Islet precursor cell (in vitro differentiated cells): Measurements from ENCODE around the gene ADAM12.
"Not testable (repeated sequence)": the region's sequence is repeated elsewhere in the genome, so short reads cannot be mapped to it uniquely, and the experiment has no call there.

Experiments
- DNase-seq: peaks from one replicate; pipeline ENCODE4 v3.0.0-alpha.2; 2018

Gene ADAM12

DNA sequence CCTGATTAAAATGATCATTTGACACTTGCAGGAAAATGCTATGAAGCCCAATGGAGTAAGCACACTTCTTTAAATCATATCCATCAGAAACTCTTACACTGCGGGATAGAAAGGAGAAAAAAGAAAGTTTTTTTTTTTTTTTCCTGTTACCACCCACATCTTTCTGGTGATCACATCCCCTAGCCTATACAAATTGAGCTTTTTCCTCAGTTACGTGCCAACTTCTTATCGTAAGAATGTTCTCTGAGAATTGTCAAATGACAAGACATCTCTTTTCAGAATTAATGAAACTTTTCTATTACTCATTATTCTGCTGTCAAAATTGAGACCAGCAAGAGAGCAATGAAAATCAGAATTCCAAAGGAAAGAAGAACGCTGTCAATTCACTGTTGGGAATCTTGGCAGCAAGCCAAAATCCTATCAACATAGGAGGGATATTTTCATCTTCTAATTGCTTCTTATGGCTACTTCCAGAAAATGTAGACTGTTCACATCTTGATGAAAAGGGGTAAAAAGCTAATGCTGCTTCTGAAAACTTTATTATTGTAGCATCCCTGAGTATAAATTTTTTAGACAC, 179.5 kb downstream of the ADAM12 start:
- no peak for DNase-seq

DNA sequence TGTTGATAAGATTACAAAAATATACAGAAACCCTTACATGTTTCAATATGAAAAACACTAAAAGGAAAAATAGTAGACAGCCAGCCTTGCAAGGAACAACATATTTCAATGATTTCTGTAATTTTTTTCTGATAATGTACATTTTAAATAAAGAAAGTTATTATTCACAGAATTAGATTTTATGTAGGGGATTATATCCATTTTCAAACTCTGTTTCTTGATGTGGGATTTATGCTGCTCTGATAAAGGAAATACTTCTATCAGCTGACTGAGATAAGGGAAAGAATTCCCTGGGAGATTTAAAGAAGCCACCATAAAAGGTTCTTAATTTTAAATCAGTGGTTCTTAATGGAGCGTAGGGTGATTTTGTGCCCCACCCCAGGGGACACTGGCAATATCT, 180.4 kb downstream of the ADAM12 start:
- no peak for DNase-seq

DNA sequence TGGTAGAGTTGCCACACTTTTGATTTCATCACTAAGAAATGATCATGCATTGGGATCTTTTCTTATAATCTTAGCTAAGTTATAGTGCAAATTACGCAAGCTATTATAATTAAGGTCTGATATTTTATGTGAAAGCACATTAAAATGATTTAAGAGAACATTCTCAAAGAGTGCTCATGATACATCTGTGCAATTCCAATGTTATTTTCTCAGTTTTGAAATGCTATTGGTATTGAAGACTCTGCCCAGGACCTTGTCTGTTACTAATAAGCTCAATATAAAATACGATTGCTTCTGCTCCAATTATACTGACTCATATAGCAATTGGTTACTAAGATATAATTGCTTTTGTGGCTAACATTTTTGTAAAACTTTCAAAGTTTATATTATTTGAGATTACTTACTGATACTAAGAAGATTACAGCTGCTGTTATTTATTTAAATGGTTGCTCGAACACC, 180.9 kb downstream of the ADAM12 start:
- no peak for DNase-seq

DNA sequence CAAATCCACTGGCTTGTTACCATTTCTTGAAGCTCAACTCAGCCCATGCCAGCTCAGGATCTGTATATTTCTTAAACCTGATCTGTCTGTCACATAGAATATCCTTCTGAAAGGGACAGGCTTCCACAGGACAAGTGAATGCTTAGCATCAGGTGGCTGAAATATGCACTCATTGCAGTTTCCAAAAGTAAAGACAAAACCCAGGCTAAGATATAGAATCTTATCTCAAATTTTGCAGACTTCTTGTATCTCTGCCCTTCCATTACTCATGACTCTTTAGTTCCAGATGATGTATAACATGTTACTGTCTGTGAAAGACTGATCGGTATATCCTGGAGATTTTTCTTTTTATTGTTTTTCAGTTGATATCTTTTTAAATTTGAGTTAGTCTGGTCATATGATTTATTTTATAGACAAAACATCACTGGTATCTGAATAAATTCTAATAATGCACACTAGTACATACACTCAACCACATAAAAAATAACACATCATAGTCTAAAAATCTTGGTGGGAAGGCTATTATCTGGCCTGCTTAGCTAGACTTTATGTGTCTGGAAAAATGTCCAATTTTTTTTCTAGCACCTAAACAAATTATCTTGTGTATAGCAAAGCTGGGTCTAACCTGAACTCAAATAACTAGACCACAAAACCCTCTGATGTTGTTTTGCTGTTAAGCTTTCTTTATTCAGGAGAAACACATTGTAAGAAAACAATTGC, 182.6 kb downstream of the ADAM12 start:
- no peak for DNase-seq

DNA sequence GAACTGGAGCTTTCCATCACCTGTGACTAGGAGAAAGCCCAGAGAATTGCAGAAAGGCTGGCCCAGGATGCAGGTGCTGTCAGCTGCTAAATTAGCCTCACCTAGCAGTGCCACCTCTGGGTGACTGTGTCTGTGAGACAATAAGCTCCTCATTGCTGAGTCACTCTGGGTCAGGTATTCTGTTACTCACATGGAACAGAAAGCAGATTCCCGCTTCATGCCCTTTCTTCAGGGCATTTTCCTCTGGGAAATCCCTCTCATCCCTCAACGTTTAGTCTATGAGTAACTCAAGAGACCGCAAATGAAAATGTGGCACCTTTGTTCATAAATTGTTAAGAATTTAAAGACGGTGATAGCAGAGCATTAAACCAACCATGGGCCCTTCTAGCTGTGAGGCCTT, 184.0 kb downstream of the ADAM12 start:
- no peak for DNase-seq

DNA sequence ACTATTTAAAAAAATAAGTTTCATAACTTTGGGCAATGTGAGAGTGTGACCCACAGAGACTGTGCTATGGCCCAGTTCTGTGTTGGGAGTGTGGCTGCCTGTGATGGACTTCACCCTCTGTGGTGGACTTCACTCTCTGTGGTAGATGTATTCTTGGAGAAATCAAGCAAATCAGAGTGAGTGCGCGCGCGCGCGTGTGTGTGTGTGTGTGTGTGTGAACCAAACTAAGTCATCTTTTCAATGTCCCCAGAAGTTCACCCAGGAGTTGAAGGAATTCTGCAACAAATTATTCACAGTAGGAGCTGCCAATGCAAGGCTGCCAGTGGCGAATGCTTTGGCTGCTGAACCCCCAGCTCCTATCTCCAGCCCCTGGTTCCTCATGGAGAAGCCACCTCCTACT, 184.5 kb downstream of the ADAM12 start:
- no peak for DNase-seq

DNA sequence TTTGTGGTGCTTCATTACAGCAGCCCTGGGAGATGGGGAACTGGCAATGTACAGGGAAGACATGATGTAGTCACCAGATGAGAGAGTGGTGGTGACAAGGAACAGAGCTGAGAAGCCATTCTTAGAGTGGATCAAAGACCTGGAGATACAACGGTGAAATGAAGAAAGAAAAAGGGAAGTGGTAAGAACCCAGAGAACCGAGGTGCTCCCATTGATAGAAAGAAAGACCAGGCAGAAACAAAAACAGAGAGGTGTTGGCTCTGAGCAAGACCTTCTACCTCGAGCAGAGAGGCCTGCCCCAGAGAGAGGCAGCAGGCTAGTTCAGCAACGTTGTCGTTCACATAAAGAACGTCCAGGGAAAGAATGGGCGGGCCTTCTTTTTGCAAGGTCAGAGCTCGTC, 186.7 kb downstream of the ADAM12 start:
- no peak for DNase-seq

DNA sequence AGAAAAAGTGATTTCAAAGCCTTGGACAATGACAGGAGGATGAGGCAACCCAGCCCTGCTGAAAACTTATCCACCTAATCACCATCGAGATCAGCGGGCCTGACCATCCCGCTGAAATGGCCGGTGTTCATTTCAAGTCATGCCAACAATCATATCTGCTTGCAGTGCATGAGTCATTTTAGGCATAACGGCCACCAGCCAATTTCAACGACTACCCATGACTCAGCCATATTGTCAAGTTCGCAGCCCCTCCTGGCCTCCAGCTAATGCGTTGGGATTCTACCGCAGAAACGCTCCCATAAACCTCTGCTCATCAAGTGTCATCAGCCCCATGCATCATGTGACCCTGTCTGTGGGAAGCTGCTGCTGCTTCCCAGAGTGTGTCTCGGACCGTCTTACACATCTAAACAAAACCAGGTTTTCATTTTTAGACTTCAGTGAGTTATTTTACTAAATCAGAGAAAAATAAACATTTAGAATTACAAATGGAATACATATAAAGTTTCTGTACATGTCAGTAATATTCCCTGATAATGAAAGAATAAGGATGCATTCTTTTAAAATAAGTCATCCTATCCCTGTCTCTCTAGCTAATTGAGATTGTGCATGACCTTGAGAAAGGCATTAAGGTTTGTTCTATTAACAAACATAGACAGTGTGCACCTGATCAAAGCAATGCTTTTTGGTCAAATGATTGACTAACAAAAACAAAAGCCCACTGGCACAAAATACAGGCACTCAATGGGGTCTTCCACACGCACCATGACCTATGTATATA, 188.9 kb downstream of the ADAM12 start:
- DNase-seq, result no peak

DNA sequence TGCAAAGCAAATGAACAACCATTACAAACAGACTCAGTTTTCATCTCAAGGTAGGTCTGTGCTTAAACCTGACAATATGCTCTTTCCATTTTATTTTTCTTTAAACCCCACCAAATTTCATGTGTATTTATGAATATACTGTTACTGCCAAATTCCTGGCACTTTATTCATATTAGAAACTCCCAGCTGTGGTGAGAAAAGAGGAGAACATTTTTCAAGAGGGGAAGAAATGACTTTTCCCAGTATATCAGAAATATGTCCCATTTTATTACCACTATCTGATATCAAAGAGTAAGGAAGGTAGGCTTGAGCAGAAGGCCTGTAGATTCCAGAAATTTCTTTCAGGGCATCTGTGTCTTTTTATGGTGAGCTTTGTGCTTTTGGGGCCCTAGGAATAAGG, 189.6 kb downstream of the ADAM12 start:
- no peak for DNase-seq

DNA sequence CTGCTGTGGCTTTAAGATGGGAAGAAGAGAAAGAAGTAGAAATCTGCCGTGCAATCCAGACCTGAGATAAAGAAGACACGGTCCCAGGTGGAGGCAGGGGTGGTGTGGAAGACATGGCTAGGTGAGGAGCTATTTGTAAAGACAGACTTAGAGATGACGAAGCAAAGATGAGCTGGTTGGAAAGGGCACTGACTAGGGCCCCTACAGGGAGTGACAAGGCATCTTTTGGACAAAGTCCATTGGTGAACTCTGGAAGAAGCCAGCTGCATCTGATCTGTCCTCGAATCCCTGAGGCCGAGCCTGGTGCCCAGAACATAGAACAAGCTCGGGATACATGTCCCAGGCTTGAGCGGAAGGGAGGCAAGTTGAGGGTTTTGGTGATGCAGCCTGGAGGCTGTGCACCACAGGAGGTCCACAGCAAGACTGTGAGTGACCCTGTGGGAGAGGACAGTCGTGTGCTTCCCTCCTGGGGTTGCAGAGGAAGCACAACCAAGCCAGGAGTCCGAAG, 191.2 kb downstream of the ADAM12 start:
- no peak for DNase-seq

DNA sequence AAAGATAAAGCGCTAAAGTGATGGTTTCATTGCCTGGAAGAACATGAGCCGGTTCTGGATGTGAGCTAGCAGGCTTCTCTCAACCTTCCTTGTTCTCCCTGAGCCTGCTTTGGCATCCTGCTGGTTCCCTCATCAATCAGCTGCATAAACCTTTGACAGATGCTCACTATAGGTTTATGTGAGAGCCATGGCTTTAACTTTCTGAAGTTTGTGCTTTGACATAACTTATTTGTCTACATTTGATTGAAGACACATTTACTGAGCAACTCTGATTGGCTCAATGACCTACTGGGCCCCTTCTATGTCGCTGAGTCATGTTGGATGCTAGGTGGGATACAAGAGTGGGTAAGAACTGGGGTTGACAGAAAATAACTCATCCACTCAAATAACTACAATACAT, 192.0 kb downstream of the ADAM12 start:
- no peak for DNase-seq

DNA sequence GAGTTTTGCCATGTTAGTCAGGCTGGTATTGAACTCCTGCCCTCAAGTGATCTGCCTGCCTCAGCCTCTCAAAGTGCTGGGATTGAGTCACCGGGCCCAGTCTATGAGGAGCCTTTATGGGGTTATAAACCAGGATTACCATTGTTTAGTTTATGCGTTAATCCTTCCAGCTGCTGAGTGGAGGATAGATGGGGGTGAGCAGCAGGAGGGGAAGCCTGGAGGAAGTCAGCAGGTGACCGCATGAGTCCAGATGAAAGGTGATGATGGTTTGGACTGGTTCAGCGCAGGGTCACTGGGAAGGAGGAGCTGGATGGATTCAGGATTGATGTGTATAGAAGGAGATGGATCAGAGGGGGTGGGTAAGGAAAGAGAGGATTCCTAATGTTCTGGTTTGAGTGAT, 197.1 kb downstream of the ADAM12 start:
- no peak for DNase-seq

DNA sequence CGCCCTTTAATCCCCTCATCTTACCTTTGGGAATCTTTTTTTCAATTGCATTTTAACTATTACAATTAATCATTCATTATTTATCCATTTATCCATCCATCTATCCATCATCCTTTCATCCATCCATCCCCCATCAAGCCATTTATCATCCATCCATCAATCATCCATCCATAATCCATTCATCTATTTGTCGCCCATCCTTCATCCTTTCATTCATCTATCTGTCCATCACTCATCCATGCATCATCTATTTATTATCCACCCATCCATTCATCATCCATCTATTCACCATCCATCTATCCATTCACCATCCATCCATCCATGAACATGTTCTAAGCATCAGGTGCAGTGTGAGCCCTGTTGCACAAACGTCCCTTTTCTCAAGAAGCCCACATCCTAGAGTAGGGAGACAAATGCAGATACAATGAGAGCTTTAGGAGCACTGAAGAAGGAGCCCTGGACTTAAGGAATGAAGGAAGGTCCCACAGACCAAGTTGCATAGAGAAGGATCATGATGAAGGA, 199.5 kb downstream of the ADAM12 start:
- no peak for DNase-seq

DNA sequence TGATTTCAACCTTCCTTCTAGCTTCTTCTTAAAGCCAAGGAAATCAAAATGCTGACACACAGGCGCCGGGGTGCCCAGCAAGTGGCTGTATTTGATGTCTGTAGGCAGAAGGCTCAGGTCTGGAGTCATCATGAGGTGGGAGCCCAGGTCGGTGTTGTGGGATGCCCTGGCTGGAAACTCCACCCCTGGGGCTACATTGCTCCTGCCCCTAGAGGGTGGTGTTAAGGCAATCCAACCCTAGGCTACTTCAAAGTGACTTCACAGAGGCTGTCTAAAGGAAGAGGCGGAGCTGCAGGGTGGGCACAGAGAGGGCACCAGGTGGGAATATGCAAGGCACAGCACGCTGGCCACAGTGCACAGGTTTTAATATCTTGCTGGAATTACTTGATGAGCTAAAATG, 200.9 kb downstream of the ADAM12 start:
- no peak for DNase-seq

DNA sequence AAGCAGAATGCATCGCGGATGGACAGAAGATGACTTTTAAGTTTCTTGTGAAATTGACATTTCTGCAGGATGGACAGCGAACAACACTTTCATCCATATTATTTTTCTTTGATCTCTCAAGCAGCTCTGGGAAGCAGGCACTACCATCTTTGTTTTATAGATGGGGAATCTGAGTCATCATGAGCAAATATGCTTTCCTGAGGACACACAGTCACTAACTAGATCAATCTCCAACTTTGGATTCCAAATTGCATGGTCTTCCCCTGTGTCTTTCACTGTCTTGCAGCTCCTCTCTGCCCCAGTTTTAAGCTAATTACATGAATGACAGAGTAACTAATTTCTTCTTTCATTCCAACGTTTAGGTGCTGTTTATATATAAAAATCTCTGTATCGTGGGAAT, 201.5 kb downstream of the ADAM12 start:
- DNase-seq, result no peak

DNA sequence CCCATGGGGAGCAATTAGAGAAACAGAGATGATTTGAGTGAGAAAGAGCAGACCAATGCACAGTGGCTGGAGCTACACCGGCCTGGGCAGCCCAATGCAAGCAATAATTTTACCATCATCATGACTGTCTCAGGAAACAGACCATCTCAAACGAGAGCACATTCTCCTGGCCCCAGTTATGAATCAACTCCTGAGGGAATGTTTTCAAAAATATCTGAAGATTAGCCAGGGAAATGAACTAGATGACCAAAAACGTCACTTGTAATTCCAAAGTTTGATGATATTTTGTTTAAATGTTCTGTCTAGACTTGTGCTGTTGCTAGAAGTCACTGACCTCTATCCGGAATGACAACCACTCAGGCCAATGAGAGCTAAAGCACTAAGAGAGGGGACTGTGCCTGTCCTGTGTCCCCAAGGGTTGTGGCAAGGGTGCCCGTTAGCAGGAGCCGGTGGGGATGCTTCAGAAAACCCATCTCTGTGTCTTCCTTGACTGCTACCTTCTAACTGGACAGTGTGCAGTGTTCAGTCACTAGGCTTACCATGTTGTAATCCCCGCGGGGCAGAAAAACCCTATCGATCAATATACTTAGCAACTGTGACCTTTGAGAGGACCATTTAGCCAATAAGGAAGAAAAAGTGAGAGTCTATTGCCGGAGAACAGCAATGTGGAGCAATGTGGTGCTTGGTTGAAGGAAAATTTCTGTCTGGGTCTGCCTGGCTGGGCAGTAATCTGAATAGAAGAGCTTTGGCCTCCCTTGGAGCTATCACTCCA, 202.4 kb downstream of the ADAM12 start:
- DNase-seq, result no peak

DNA sequence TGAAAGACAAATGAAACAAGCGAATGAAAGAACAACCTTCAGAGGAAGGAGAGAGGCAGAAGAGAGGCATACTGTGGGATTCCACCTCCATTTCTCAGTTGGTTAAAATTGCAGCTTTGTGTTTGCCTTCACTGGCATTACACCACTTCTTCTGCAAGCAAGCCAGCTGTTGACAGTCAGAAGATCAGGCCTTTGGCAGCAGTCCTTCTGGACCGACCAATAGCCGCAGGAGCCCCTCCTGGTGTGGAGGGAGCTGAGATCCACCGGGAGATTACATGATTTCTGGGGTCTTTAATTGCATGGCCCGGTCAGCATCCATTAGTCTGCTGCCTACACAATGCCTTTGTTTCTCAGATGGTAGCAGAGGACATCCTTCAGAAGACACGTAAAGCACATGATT, 206.7 kb downstream of the ADAM12 start:
- no peak for DNase-seq

DNA sequence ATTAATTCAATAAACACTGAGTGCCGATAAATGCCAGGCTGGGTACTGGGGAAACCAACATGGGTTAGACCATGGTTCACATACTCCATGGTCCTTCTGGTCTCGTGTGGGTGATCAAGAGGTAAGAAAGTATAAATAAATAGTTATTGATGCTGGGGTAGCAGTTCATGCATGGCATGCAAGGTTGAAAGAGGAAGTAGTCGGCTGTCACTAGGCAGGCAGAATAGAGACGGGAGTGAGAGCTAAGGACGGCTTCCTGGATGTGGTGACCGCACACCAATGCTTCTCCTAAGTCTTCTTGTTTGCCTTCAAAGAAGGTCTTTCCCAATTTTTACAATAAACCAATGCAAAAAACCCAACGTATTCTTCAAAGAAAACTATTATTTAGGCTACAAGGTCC, 208.6 kb downstream of the ADAM12 start:
- no peak for DNase-seq

DNA sequence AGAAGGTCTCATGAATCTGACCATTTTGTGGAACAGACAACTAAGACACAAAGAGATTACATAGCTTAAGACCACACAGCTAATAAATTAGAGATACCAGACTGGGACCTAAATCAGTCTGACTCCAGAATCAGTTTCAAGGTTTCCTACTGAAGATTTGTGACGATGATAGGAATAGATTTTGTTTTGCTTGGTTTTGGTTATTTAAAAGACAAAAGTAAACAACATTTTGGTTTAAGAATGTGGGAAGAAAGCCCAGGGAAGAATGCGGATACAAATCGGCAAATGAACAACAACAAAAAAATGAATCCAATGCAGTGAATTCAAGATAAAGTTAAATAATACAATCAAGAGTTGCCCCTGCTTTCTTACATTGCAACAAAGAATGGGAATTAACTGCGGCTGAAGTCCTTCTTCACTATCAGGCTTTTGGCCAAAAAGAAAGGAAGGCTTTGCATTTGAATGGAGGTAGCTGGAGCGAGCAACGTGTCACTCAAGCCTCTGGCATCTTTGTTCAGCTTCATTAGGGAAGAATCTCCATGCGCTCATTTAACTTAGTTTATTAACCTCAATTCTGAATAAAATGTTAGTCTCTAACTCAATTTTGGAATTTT, 210.8 kb downstream of the ADAM12 start:
- no peak for DNase-seq

DNA sequence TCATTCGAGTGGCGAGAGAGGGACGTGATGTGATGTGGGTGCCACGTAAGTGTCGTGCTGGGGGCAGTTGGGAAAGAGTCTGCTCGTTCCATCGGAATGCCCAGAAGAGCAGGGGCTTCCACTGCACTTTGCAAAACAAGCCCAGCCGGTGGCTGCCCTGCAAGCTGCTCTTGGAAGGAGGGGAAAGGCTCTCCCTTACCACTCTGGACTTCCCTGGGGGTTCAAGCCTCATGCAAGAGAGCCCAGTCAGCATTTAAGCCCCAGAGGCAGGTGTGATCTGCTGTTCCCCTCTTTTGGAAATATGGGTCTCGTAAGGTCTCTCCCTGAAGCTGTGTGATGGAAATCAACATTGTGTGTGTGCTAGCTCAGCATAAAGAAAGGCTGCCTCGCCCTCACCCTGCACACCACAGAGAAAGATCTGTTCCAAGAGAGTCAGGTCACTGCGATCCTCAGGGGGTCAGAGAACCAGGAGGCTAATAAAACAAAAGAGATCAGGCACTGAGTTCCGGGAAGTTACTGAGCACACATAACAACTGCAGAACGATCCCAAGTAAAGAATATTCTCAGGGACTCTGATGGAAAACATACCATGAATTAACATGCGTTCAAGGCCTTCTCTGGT, 212.5 kb downstream of the ADAM12 start:
- DNase-seq, result no peak

DNA sequence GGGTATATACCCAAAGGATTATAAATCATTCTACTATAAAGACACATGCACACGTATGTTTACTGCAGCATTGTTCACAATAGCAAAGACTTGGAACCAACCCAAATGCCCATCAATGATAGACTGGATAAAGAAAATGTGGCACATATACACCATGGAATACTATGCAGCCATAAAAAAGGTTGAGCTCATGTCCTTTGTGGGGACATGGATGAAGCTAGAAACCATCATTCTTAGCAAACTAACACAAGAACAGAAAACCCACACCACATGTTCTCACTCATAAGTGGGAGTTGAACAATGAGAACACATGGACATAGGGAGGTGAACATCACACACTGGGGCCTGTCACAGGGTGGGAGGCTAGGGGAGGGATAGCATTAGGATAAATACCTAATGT, 215.5 kb downstream of the ADAM12 start:
- DNase-seq, result not testable (repeated sequence)

DNA sequence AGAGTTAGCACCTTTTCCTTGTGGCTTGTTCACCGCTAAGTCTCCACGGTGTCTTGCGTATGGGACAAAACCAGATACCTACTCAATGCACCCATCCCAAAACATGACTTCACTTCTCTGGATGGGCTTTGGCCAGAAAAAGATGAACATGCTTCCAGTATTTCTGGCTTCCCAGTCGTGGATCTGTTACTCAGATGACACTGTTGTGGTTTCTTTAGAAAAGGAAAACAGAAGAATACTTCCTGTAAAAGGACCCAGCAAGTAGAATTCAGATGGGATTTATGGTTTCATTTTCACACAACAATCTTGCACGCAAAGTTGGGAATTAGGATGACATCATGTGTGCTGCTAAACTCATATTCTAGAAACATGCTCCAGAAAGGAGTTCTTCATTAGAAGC, 216.7 kb downstream of the ADAM12 start:
- no peak for DNase-seq
